HG03139 (cell line): ENCODE data around the gene CCDC121.

Experiments used
- ATAC-seq: cut with Tn5 transposase; IDR thresholded peaks from one replicate; pipeline ENCODE4 v1.9.1; 2021; ENCODE audit not compliant: unreplicated experiment

CCDC121 gene

DNA sequence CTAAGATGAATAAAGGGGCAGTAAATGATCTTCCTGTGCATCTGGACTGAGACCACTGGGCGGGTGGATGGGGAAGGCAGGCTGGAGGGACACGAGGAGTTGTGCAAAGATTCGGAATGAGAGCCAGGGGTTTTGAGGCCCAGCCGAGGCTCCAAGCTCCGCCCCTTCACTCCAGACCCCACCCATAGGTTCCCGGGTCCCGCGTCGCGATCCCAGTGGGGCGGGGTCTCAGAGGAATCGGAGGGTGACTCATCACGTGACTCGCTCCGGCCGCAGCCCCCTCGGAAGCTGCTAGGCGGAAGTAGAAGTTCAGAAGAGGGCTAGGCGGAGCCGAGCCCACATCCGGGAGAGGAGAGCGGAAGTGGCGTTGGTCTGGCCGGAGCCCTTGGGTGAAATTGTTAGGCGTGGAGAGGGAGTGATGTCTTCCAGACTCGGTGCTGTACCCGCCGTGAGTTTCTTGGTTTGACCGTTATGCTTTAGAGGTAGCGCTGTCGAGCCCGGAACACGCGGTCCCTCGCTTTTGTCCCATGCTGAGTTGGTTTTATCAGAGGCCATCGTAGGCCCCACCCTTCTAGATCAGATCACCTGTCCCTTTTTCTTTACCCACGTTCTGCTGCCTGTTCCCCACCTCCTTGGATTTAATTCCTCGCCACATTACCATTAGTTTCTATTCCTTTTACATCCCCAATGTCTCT, 46.0 kb downstream of the CCDC121 start, which contains the start of gene ZNF512:
Gene ZNF512, plus strand, starts transcription at position 348 of the 695 bp plus-strand sequence. Its CDS starts 71 bp downstream, at position 419.
- peak; percentile 87 for ATAC-seq

DNA sequence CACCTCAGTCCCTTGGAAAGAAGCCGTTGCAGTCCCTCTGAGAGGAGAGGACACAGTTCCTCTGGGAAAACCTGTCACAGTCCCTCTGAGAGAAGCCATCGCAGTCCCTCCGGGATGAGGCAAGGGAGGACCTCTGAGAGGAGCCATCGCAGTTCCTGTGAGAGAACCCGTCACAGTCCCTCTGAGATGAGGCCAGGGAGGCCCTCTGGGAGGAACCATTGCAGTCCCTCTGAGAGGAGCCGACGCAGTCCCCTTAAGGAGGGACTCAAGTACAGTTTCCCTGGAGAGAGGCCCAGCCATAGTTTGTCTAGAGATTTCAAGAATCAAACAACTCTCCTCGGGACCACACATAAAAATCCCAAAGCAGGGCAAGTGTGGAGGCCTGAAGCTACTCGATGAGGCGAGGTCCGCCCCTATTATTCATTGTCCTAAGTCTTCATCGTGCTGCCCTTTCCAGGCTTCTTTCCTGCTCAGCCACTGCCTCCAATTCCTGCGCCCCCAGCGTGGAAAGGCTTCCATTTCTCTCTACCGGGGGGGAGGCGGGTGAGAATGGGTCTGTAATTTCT, 46.6 kb downstream of the CCDC121 start:
- no peak for ATAC-seq

DNA sequence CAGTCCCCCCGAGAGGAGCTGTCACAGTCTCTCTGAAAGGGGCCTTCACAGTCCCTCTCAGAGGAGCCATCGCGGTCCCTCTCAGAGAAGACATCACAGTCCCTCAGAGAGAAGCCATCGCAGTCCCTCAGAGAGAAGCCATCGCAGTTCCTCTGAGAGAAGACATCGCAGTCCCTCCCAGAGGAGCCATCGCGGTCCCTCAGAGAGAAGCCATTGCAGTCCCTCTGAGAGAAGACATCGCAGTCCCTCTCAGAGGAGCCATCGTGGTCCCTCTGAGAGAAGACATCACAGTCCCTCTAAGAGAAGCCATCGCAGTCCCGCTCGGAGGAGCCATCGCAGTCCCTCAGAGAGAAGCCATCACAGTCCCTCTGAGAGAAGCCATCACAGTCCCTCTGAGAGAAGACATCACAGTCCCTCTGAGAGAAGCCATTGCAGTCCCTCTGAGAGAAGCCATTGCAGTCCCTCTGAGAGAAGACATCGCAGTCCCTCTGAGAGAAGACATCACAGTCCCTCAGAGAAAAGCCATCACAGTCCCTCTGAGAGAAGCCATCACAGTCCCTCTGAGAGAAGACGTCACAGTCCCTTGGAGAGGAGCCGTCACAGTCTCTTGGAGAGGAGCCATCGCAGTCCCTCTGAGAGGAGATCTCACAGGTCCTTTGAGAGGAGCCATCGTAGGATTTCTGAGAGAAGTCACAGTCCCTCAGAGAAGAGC, 47.2 kb downstream of the CCDC121 start:
- no peak for ATAC-seq
